NOMO-1 treated with DMSO at 0.1 percent for 48 hours (cell line): ENCODE results near the gene CARD14.

Source experiments
- DNase-seq: peaks from one replicate; lab custom pipeline; 2025; ENCODE audit not compliant: unreplicated experiment; lab: John Stamatoyannopoulos, UW

Gene CARD14

DNA sequence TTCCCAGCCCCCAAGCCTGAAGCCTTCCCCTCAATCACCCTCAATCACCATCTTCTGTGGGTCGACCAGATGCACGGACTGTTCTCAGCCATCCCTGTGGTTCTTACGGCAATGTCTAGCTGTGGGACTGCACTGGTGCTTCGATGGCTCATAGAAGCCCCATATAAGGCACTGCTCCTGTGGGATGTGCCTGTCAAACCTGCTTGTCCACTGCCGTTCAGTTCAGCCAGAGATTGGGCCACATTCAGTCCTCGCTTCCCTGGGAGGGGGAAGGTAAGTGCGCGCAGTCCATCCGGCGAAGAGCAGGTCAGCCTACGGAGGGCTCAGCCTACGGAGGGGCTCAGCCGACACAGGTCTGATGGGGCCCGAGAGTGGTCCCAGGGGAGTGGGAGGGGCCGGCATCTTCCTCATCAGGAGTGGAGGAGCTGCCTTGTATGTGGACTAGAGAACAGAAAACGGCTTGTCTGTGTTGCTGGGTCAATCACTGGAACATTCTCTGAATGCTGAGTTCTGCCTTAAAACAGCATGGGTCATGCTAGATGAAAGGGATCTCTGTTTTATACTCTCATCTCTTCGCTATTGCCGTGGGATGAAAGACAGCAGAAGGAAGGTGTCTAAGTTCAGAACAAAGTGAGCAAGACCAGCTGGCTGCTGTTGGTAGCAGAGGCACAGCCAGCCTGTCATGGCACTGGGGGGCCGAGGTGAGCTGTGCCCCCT is at the start of gene CARD14:
Gene CARD14, plus strand, starts transcription at position 247 of the 717 bp plus-strand sequence. CDS start 11,409 bp downstream, outside the sequence.
- no peak for DNase-seq

DNA sequence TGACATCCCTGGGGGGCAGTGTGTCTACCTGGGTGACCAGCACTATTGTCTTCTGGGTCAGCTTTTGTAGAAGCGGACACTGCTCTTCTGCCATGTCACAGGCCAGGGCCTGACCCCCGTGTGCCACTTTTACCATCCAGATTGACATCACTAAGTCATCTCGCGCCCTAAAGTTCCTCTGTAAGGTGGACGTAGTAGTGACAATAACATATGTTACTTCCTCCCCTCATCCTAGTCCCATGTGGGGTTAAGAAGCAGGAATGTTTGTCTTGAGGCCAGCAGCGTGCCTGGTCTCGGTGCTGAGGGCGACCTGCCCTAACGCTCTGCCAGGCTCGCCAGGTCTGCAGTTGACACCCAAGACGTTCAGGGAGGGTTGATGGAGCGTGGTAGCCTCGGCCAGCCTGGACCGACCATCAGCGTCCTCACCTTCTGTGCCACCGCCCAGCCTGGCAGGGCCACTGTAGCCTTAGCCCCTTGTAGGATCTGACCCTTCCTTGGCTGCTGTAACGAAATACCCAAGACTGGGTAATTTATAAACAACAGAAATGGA is 47.7 kb upstream of the CARD14 start:
- no peak for DNase-seq

DNA sequence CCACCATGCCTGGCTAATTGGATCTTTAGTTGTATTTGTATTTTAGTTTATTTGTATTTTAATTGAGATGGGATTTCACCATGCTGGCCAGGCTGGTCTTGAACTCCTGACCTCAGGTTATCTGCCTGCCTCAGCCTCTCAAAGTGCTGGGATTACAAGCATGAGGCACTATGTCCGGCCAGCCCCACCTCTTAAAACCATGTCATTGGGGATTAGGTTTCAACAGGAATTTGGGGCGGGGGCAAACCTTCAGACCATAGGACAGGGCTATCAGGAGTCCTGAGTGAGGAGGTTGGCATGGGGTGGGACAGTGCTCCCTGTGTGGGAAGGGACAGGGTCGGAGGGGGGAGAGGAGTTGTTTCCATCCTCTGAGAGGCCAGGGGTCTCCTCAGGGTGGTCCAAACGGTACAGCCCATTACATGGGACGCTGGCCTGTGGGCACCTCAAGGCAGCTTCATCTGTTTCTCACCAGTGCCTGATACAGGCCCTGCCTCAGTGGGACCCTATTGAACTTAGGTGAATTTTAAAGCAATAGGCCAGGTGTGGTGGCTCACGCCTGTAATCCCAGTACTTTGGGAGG is 46.8 kb upstream of the CARD14 start:
- no peak for DNase-seq

DNA sequence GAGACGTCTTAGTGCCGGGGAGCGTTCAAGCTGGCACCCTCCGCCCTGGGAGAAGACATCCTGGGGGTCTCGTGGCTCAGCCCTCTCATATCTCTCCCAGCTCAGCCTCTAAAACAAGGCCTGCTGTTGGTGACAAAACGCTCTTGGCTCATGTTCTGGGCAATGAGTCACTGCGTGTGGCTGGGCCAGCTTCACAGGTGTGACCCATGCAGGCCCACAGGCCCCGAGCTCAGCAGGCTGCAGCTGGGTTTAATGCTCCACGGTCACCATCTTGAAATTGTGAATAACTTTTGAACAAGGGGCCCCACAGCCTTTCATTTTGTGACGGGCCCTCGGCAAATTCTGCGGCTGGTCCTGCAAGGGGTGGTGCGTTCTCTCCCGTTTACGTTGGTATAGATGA is 46.0 kb upstream of the CARD14 start:
- no peak for DNase-seq

DNA sequence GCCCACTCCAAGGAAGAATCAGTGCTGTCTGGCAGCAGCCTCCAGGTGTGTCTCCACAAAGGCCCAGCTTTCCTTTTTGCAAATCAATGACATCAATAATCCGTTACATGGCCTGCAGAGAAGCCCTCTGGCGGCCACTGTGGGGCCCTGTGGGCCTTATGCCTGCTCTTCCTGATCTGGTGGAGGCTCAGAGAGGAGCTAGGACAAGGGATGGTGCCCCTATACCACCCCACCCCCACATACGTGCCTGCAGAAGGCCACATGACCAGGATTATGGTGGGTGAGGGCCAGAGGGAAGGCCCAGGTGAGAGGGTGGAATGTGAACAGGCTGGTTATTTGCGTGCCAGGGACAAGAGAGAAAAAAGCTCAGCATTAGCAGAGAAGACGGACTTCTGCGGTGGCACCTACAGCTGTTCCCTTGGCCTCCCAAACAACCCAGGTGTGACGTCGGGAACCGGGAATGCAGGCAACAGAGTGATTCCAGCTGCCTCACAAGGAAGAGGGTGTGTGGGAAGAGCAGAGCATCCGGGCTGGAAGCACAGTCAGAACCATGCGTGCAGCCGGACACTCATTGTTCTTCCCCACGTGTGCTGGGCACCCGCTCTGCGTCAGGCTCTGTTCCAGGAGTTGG is 45.4 kb upstream of the CARD14 start:
- no peak for DNase-seq

DNA sequence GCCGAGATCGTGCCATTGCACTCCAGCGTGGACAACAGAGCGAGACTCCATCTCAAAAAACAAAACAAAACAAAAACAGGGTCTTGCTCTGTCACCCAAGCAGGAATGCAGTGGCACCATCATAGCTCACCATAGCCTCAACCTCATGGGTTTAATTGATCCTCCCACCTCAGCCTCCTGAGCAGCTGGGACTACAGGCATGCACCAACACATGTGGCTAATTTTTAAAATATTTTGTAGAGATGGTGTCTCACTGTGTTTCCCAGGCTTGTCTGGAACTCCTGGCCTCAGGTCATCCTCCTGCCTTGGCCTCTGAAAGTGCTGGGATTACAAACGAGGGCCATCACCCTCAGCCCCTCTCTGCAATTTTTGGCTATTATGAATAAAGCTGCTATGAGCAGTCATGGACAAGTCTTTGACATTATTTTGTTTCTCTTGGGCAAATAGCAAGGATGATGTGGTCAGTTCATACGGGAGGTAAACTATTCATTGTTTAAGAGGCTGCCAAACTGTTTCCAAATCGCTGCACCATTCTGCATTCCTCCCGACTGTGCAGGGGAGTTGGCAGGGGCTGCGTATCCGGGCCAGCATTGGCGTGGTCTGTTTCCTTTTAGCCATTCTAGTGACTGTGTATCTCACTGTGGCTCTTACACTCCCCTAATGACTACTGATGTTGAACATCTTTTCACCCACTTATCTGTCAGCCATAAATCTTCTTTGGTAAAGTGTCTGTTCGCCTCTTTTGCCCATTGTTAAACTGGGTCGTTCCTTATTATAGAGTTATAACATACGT is 44.0 kb upstream of the CARD14 start:
- DNase-seq, result no peak

DNA sequence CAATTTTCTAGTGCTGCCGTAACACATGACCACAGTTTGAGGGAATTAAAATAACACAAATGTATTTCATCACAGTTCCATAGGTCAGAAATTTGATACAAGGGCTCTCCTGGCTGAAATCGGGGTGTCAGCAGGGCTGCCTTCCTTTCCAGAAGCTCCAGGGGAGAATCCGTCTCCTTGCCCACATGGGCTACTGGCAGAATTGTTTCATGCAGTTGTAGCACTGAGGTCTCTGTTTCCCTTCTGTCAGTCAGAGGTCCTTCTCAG is 43.4 kb upstream of the CARD14 start:
- DNase-seq, result no peak

DNA sequence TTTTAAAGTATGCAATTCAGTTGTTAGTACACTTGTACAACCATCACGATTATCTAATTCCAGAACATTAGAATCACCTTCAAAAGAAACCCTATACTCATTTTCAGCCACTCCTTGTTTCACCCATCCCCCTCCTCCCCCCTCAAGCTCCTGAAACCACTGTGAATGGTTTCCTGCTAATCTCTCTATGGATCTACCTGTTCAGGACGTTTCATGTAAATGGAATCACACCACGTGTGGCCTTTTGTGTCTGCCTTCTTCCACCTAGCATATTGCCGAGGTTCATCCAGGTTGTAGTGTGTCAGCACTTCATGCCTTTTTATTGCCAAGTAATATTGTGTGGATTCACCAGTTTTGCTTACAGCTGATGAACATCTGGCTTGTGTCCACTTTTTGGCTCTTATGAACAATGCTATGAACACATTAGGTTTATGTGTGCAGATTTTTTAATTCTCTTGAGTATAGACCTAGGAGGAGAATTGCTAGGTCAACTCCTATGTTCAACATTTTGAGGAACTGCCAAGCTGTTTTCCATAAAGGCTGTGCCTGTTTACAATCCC is 40.7 kb upstream of the CARD14 start:
- DNase-seq, result no peak

DNA sequence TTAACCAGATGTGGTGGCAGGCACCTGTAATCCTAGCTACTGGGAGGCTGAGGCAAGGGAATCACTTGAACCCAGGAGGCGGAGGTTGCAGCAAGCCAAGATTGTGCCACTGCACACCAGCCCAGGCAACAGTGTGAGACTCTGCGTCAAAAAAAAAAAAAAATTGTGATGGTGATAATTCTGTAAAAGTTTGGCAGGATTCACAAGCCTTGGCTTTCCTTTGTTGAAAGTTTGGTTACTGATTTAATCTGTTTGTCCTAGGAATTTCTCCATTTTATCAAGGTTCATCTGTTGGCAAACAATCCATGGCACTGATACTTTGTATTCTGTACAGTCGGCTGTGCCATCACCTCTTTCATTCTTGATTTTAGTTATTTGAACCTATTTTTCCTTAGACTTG is 38.8 kb upstream of the CARD14 start:
- DNase-seq, result no peak

DNA sequence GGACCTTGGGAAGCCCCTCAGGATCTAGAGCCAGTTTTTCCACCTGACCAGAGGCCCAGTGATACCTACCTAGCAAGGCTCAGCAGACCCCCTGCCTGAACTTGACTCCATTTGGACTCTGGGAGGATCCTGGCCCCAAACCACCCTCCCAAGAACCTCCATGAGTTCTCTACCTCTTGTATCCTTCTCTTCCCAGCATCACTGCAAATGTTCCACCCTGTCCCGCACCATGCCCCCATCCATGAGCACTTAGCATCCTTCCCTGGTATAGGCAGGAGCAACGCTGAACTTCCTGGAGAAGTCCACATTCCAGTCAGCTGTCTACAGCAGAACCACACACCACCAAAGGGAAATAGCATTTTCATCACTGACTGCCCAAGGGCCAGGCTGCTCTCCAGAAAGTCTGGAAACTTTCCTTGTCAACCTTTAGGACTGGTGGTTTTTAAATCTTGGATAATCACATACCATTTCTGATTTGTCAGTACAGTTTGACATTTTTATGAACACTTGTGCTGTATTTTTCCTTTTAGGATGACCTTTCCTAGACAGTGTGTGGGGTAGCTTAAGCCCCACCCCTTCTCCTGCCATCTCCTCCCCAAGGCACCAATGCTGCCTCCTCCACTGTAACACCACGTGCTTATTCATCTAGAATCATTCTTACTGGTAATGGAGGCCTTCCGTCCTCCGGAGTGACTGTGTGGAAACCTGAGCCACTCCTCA is 36.8 kb upstream of the CARD14 start:
- DNase-seq, result no peak

DNA sequence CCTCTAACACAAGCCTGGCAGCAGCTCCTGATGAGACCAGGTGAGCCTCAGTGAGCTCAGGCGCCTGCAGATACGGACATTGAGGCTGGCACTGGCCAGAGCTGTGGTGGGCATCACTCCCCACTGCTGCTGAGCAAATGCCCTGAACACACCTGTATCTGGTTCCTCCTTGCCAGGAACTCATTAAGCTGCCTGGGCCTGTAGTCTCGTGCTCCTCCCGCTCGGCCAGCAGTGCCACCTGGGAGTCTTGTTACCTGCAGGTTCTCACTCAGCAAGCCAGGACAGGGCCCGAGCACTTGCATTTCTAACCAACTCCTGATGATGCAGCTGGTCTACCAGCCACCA is 36.2 kb upstream of the CARD14 start:
- no peak for DNase-seq

DNA sequence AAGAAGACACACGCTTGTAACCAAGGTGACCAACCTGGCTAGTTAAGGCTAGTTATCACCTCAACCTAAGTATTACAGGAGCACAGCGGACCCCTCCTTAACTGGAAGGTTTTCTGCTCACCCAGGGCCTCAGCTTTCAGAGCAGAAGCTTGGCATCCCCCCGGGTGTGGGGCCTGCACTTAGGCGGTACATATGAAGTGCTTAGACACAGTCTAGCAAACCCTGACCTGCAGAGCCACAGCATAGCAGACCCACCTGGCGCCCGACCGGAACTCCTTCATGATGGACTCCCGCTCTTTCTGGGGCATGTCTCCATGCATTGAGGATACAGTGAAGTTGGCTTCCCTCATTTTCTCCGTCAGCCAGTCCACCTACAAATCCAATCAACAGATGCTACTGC is 32.7 kb upstream of the CARD14 start:
- DNase-seq, result no peak

DNA sequence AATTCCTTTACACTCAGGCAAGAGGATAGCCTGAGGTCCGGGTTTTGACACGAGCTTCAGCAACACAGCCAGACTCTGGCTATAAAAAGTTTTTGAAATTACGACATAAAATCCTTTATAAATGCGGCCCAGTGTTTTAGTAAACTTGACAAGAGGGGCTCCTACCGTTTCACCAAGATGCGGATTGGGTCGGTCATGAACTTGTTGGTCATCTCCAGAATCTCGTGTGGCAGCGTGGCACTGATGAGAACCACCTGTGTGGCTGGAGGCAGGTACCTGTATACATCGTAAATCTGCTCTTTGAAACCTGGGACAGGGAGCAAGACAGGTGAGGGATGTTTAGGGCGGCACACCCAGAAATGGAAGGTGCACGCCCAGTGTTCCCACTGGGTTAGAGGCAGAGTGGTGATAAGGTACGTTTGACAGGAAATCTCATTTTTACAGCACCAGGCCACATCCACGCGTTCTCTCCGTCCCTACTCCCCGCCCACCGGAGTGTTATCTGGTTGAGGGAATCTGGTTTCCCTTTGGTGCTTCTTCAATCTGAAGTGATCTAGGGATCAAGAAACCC is 30.9 kb upstream of the CARD14 start:
- DNase-seq, result no peak

DNA sequence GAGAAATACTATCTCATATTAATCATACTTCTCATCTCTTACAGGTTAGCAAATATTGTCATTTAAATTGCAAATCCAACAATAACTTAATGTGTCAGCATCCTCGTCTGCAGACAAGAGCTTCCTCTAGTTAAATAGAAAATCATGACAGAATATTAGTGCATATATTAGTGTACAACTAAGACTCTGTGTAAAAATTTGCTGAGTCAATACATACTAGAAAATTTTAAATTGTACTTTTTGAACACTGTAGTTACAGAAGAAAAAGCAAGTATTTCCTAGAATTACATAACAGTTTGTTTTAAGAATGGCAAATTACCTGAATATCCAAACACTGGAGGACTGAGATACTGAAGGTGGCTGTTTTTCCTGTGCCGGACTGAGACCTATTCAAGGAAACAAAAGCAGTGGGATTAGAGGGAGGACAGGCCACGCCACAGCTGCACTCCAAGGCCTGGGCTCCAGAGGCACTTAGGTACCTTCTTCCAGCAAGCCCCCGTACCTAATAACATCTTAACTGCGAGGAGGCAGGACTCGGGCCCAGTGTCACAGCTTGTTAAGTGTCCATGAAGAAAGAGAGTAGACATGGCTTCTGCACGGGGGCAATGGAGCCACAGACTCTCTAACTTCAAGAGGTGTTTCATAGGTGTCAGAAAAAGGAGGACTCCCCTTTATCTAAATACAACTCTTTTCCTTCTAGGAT is 28.2 kb upstream of the CARD14 start:
- no peak for DNase-seq

DNA sequence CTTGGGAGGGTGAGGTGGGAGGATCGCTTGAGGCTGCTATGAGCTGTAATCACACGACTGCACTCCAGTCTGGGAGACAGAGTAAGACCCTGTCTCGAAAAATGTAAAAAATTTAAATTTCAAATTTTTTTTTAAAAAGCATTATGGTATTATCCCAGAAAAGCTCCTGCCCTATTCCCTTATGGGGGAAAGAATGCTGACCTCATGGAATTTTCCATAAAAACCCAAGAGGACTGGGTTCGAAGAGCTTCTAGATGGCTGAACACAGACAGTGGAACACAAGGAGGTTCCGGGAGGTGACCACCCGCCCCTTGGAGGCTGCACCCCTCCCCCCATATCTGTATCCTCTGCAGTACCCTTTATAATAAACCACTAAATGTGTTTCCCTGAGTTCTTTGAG is 26.9 kb upstream of the CARD14 start:
- DNase-seq, result no peak

DNA sequence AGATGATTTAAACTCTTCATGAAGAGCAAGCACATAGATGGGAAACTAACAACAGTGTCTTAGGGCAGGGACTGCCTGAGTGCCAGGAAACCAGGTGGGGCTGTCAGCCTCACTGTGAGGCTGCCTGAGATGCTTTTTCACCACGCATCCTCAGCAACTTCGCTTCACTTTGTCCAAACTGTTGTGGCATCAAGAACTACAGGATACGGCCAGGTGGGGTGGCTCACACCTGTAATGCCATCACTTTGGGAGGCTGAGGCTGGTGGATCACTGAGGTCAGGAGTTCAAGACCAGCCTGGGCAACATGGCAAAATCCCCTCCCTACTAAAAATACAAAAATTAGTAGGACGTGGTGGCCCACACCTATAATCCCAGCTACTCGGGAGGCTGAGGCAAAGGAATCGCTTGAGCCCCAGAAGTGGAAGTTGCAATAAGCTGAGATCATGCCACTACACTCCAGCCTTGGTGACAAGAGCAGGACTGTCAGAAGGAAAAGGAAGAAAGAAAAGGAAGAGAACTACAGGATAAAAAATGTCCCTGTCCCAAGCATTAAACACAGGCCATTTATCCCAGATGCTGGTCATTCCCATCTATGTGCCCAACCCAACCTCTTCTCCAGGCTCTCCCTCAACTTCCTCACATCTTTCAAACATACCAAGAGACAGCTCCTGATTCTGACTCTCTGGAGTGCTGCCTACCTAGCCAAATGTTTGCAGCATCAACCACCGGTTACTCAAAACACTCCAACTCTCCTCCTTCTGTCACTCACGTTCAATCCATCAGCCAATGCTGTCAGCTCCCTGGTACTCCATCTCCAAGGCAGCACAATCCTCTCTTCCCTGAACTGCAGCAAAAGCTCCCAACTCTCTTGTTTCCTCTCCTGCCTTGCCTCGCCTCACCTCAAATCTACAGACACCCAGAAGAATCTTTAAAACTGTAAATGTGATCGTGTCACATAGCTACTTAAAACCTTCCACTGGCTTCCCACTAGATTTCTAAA is 24.5 kb upstream of the CARD14 start:
- no peak for DNase-seq

DNA sequence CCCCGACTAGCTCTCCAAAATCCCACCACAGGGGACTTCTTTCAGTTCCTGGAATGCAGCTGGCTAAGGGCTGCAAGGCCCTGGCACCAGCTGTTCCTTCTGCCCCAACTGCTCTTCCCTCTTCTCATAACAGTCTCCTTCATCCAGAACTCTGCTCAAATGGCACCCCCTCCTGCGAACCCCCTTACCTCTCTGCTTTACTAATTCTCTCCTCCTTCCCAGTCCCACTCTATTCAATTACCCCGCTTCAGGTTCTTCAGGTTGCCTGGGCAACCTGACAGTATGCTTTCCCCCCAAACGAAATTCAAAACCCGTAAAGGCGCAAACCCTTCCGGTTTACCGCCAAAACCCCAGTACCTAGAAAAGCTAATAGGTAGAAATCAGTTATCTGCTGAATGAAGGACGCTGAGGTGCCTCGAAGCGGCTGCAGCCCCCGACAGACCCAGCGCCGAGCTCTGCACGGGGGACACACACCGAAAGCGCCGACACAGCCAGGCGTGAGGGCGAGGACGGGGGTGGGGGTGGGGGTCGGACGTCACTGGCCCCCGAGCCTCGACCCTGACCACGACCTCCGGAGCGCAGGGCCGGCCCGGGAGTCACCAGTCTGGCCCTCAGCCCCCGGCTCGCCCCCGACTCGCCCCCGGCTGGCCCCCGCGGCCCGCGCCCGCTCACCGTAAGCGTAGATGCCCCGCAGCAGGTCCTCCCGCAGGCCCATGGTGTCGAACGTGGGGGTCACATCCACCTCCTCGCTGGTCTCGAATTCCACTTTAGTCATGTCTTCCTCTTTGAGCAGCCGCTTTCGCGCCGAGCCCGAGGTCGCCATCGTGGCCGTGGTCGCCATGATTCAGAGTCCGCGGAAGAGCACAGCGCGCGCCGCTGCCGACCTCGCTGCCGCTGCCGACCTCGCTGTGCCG is 23.5 kb upstream of the CARD14 start:
- peak; percentile 26 for DNase-seq
